PC-9 (cell line): ENCODE data around the gene RSPH1.

ENCODE experiments used
- CTCF ChIP-seq: fragments of 200-600 bp; sonication (generic); conservative IDR thresholded peaks from 2 replicates; pipeline ENCODE4 v1.6.1; 2017; ENCODE audit warnings: mixed run types, antibody characterized with exemption, mild to moderate bottlenecking, moderate library complexity
- EZH2 ChIP-seq: fragments of 200-600 bp; sonication (generic); IDR thresholded peaks from 2 replicates; pipeline ENCODE4 v1.8.0; 2017; ENCODE audit warnings: antibody characterized with exemption, low read depth

- no peak for TF ChIP-seq CTCF
- no peak for TF ChIP-seq EZH2
These were observed 46.6 kb upstream of the RSPH1 start for GRCh38 chr21:42542596-42542995.
